Stimulated activated CD4-positive, alpha-beta T cell treated with anti-CD3 and anti-CD28 coated beads, Interleukin-2, amount 100 ng/mL, for 48 hours (primary cell): ENCODE data around the gene ZFAND3.

Source experiments
- DNase-seq, 2 donors: peaks; one replicate each; pipeline ENCODE4 v3.0.0-alpha.2; 2020

Gene ZFAND3

GRCh38 chr6:37819177-37819801 is at the start of gene ZFAND3:
Gene ZFAND3 (plus strand): TSS chr6:37819727. CDS start chr6:37819946, 219 bp downstream.
- DNase-seq, result peak; percentile 89 to 92

GRCh38 chr6:37774028-37774680 is 45.4 kb upstream of the ZFAND3 start:
- DNase-seq, result no peak

GRCh38 chr6:37776566-37776965 is 43.0 kb upstream of the ZFAND3 start:
- DNase-seq, result no peak

GRCh38 chr6:37777272-37777834 is 42.2 kb upstream of the ZFAND3 start:
- no peak for DNase-seq

- DNase-seq, result no peak
Observed at GRCh38 chr6:37779111-37779800, 40.3 kb upstream of the ZFAND3 start.

GRCh38 chr6:37779902-37780628 is 39.5 kb upstream of the ZFAND3 start:
- DNase-seq, result no peak

GRCh38 chr6:37781788-37782187 is 37.7 kb upstream of the ZFAND3 start:
- no peak for DNase-seq

- peak; percentile 14 to 16 for DNase-seq
Observed at GRCh38 chr6:37783025-37783855, 36.3 kb upstream of the ZFAND3 start.

- DNase-seq, result peak; percentile 3 to 16
Observed at GRCh38 chr6:37783856-37784584, 35.5 kb upstream of the ZFAND3 start.

GRCh38 chr6:37784585-37784967 is 35.0 kb upstream of the ZFAND3 start:
- DNase-seq, result no peak

GRCh38 chr6:37785002-37785662 is 34.4 kb upstream of the ZFAND3 start:
- no peak for DNase-seq

- no peak for DNase-seq
Observed at GRCh38 chr6:37785663-37786270, 33.8 kb upstream of the ZFAND3 start.

GRCh38 chr6:37787216-37787615 is 32.3 kb upstream of the ZFAND3 start:
- no peak for DNase-seq

GRCh38 chr6:37788259-37788658 is 31.3 kb upstream of the ZFAND3 start:
- no peak for DNase-seq

- DNase-seq, result peak; percentile 80 to 82
Observed at GRCh38 chr6:37791156-37791919, 28.2 kb upstream of the ZFAND3 start.

GRCh38 chr6:37792457-37793033 is 27.0 kb upstream of the ZFAND3 start:
- no peak for DNase-seq

GRCh38 chr6:37793067-37793466 is 26.5 kb upstream of the ZFAND3 start:
- DNase-seq, result no peak

GRCh38 chr6:37794825-37795224 is 24.7 kb upstream of the ZFAND3 start:
- no peak for DNase-seq
